Ectodermal cell (in vitro differentiated cells): Measurements from ENCODE around the gene NAA10. TPM values are rescaled to one million over a fixed set of nuclear protein-coding genes. Genes with fewer than 3 reads are reported as not detected.
A peak's percentile ranks its signal among the peaks of the same experiment; 100 is the strongest.
"Not testable (repeated sequence)": the region's sequence is repeated elsewhere in the genome, so short reads cannot be mapped to it uniquely, and the experiment has no call there.

Experiments
- H3K27ac ChIP-seq: 2 replicates; pipeline ENCODE4 v1.7.0; 2013; ENCODE audit warnings: mild to moderate bottlenecking, low read depth, low read length; ENCODE audit not compliant: insufficient read depth, poor library complexity, severe bottlenecking
- H3K27me3 ChIP-seq: 2 replicates; pipeline ENCODE4 v1.7.0; 2013; ENCODE audit warnings: mild to moderate bottlenecking, low read length; ENCODE audit not compliant: insufficient read depth, control insufficient read depth, poor library complexity, severe bottlenecking
- H3K36me3 ChIP-seq: one replicate; pipeline ENCODE4 v1.7.0; 2013; ENCODE audit warnings: low read length; ENCODE audit not compliant: control insufficient read depth, insufficient read depth
- H3K4me1 ChIP-seq: one replicate; pipeline ENCODE4 v1.7.0; 2013; ENCODE audit warnings: low read length; ENCODE audit not compliant: control insufficient read depth, insufficient read depth
- H3K4me3 ChIP-seq: 2 replicates; pipeline ENCODE4 v1.7.0; 2013; ENCODE audit warnings: low read depth, low read length, control low read depth; ENCODE audit not compliant: insufficient read depth
- H3K9me3 ChIP-seq: 2 replicates; pipeline ENCODE4 v1.7.0; 2013; ENCODE audit warnings: mild to moderate bottlenecking, low read length, moderate library complexity; ENCODE audit not compliant: control insufficient read depth
- WGBS, 2 experiments: methylation state at CpG; one replicate each; pipeline ENCODE4 v1.1.7; 2013; ENCODE audit warnings: missing lambda C conversion rate in 2 of 2; 5-methylcytosine and 5-hydroxymethylcytosine counted together
- polyA plus RNA-seq, 4 experiments: library from polyadenylated mRNA; stranded (reverse); fragments of 50-300 nt; gene quantifications; one replicate each; pipeline ENCODE4 v1.2.3, GENCODE V29; 2013

NAA10 gene
- 104 TPM for polyA plus RNA-seq (2013, experiment 1 of 4)
- polyA plus RNA-seq (2013, experiment 2 of 4) = 95.2 TPM
- 79.9 TPM for polyA plus RNA-seq (2013, experiment 3 of 4)
- polyA plus RNA-seq (2013, experiment 4 of 4) = 87.6 TPM

GRCh38 chrX:153934762-153935325 lies at the start of gene NAA10:
TSS of gene NAA10 (minus strand) at chrX:153935037. CDS start at chrX:153934904, 133 bp downstream.
- Histone ChIP-seq H3K27me3 (no peaks in the 10 kb centered on the region), H3K36me3 (no peaks in the 10 kb centered on the region), H3K4me1 (peaks cover 9% of the 10 kb centered on the region), H3K27ac (no peak within 1 kb of the TSS), H3K9me3 (no peaks in the 10 kb centered on the region), H3K4me3 (peak within 1 kb of the TSS; percentile 71)
- WGBS, 2 experiments = 0 to 1% methylated on average over 73 to 80 of the region's 87 CpGs

DNA sequence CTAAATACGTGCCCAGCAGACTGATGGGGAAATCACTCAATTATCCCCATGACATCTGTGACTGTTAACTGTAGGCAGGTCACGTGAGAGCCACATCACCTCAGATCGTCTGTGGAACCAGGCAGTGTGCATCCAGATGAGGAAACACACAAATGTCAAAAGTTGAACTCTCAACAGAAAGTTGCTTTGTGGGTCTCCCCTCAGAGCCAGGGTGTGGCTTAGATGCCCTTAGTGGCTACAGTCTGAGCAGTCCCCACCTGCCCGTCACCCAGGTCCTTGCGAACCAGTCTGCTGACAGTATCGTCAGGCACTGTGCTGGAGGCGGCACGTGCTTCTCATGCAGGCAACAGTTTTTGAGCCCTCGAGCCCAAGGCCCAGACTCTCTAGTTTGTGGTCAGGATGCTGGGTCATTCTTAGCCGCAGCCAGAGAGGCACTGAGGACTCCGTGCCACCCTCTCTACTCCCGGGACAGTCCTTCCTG lies 48.5 kb upstream of the NAA10 start:
- no peaks in the 10 kb centered on the region for H3K36me3 ChIP-seq
- no peak overlapping the region for H3K27ac ChIP-seq
- H3K4me1 ChIP-seq = peaks cover 9% of the 10 kb centered on the region
- H3K27me3 ChIP-seq = no peaks in the 10 kb centered on the region
- WGBS, 2 experiments = 95 to 96% methylated on average over 12 of the region's 12 CpGs
- H3K9me3 ChIP-seq = no peaks in the 10 kb centered on the region
- H3K4me3 ChIP-seq = no peak overlapping the region

- H3K4me1 ChIP-seq = peaks cover 9% of the 10 kb centered on the region
- no peaks in the 10 kb centered on the region for H3K9me3 ChIP-seq
- 90 to 92% methylated on average over 52 of the region's 52 CpGs for WGBS, 2 experiments
- no peaks in the 10 kb centered on the region for H3K36me3 ChIP-seq
- H3K4me3 ChIP-seq = no peak overlapping the region
- H3K27ac ChIP-seq = no peak overlapping the region
- no peaks in the 10 kb centered on the region for H3K27me3 ChIP-seq
Measured at GRCh38 chrX:153981771-153982533, 47.1 kb upstream of the NAA10 start.

DNA sequence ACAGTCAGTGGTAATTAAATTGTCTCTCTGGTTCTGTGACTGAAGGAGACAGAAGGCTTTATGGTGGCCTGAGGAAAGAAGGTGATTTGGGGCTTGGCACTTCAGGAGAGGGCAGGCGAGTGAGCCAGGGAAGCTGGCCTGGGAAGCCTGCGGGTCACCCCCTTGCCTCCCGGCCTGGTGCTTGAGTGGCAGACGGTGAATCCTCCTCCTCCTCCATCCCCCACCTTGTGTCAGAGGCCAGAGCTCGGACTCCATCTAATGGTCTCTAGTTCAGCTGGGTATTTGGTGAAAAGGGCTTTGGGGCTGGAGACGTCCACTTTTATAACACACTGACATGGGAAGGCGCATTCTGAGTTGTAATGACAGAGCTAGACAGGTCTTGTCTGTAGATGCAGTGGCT lies 46.4 kb upstream of the NAA10 start:
- 64 to 72% methylated on average over 6 to 7 of the region's 7 CpGs for WGBS, 2 experiments
- peaks cover 9% of the 10 kb centered on the region for H3K4me1 ChIP-seq
- no peak overlapping the region for H3K27ac ChIP-seq

GRCh38 chrX:153980394-153980793 lies 45.6 kb upstream of the NAA10 start:
- H3K4me3 ChIP-seq, H3K27me3 ChIP-seq, H3K9me3 ChIP-seq, H3K36me3 ChIP-seq, H3K4me1 ChIP-seq, H3K27ac ChIP-seq: not testable (repeated sequence)
- 90 to 94% methylated on average over 7 of the region's 10 CpGs for WGBS, 2 experiments

More for the DNA sequence above, 46.4 kb upstream of the NAA10 start:
- Histone ChIP-seq H3K9me3 (no peaks in the 10 kb centered on the region), H3K36me3 (no peaks in the 10 kb centered on the region), H3K27me3 (no peaks in the 10 kb centered on the region), H3K4me3 (no peak overlapping the region)

- no peaks in the 10 kb centered on the region for H3K9me3 ChIP-seq
- no peak overlapping the region for H3K27ac ChIP-seq
- H3K27me3 ChIP-seq = no peaks in the 10 kb centered on the region
- WGBS, 2 experiments = 79 to 87% methylated on average over 3 of the region's 3 CpGs
- H3K4me1 ChIP-seq = no peaks in the 10 kb centered on the region
- no peak overlapping the region for H3K4me3 ChIP-seq
- H3K36me3 ChIP-seq = no peaks in the 10 kb centered on the region
Measured at GRCh38 chrX:153974726-153975286, 40.0 kb upstream of the NAA10 start.

DNA sequence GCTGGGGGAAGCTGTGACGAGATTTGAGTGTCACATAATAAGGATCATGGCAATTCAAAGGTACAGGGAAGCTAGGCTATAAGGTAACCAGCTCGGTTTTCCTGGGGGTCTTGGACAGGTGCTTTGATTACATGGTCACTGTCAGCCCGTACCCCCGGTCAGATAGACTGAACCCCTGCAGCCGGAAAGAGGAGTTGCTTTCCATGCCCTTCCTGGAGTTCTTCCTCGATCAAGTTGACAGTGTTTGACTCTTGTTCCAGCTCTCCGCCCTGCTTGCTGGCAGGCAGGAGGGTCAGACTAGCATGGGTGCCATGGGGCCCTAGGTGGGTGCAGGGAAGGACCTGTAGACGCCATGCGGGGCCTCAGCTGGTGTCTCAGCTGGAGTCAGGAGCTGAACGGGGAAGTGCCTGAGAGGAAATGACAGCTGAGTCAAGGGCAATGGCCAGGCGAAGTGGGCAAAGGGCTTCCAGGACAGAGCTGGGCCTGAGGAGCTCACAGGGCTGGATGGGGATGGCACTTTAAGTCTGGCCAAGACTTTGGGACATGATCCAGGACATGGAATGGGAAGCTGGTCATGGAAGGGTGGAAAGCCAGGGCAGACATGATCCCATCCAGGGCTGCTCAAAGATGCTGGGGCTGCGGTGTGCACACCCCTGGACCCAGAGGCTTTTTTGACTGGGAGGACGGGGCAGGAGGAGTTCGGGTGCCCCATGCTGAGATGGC lies 39.3 kb upstream of the NAA10 start:
- Histone ChIP-seq H3K4me3 (no peak overlapping the region), H3K36me3 (no peaks in the 10 kb centered on the region), H3K4me1 (no peaks in the 10 kb centered on the region), H3K27ac (no peak overlapping the region), H3K27me3 (no peaks in the 10 kb centered on the region), H3K9me3 (no peaks in the 10 kb centered on the region)
- WGBS, 2 experiments = 91 to 92% methylated on average over 14 of the region's 14 CpGs

DNA sequence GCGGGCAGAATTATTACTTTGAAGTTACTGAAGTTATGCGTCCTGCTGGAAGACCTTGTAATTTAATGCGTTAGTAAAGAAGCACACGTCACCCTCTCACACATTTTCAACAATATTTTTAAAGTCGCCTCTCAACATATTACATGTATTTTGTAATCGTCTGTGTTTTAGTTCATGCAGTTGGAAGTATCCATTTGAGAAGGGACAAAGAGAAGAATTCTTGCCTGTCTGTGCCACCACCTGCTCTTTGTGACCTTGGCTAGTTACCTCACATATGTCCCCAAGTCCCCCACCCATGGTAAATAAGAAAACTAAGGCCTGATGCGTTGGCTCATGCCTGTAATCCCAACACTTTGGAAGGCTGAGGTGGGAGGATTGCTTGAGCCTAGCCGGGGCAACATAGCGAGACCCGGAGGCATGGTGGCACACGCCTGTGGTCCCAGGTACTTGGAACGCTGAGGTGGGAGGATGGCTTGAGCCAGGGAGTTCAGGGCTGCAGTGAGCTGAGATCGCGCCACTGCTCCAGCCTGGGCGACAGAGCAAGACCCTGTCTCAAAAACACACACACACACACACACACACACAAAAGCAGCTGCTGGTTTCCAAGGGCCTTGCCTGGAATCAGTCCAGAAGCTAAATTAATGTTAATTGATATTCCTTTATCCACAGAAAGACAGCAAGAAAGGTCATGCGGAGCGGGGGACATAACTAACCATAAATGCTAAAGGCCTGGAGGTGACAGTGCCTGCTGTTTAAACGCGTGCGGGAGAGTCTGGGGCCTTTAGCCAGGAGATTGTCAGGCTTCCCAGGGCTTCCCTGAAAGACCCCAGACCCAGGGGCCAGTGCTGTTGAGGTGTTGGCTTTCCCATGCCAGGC lies 38.5 kb upstream of the NAA10 start:
- Histone ChIP-seq H3K27me3 (no peaks in the 10 kb centered on the region), H3K4me3 (peak overlapping the region; percentile 59), H3K36me3 (no peaks in the 10 kb centered on the region), H3K4me1 (peaks cover 3% of the 10 kb centered on the region), H3K9me3 (no peaks in the 10 kb centered on the region), H3K27ac (peak overlapping the region; percentile 99)
- 74 to 80% methylated on average over 14 to 15 of the region's 20 CpGs for WGBS, 2 experiments

GRCh38 chrX:153972368-153973126 lies 37.7 kb upstream of the NAA10 start, which contains the start of gene TMEM187:
TSS of gene TMEM187 (plus strand) at chrX:153972754. CDS start at chrX:153982063, 9,309 bp downstream.
- no peaks in the 10 kb centered on the region for H3K27me3 ChIP-seq
- peak within 1 kb of the TSS; percentile 99 for H3K27ac ChIP-seq
- H3K9me3 ChIP-seq = no peaks in the 10 kb centered on the region
- H3K4me1 ChIP-seq = peaks cover 11% of the 10 kb centered on the region
- WGBS, 2 experiments = 0% methylated on average over 101 to 103 of the region's 103 CpGs
- peak within 1 kb of the TSS; percentile 59 for H3K4me3 ChIP-seq
- H3K36me3 ChIP-seq = no peaks in the 10 kb centered on the region
